Sigmoid colon (tissue), 4 donors: ENCODE data around the gene OR10C1.
"Not testable (repeated sequence)": the region's sequence is repeated elsewhere in the genome, so short reads cannot be mapped to it uniquely, and the experiment has no call there.

Experiments
- EP300 ChIP-seq, 4 donors: sonication (generic); formaldehyde crosslinking; IDR thresholded peaks; one replicate each; pipeline ENCODE4 v1.6.1; 2017; ENCODE audit warnings: antibody characterized with exemption in 4 of 4
- TF ChIP-seq, protein P1 (sequence below), 4 experiments: fragments of 450-650 bp in 3 of 4; fragments of 200-600 bp in 1 of 4; IDR thresholded peaks; one replicate each; pipeline ENCODE4 v1.5.1; 2016 to 2019; ENCODE audit warnings: antibody characterized with exemption in 4 of 4, mild to moderate bottlenecking in 3 of 4, moderate library complexity in 2 of 4

- TF ChIP-seq EP300 (IDR thresholded peaks at IDR 0.05): not testable (repeated sequence)
- TF ChIP-seq, protein P1, sequence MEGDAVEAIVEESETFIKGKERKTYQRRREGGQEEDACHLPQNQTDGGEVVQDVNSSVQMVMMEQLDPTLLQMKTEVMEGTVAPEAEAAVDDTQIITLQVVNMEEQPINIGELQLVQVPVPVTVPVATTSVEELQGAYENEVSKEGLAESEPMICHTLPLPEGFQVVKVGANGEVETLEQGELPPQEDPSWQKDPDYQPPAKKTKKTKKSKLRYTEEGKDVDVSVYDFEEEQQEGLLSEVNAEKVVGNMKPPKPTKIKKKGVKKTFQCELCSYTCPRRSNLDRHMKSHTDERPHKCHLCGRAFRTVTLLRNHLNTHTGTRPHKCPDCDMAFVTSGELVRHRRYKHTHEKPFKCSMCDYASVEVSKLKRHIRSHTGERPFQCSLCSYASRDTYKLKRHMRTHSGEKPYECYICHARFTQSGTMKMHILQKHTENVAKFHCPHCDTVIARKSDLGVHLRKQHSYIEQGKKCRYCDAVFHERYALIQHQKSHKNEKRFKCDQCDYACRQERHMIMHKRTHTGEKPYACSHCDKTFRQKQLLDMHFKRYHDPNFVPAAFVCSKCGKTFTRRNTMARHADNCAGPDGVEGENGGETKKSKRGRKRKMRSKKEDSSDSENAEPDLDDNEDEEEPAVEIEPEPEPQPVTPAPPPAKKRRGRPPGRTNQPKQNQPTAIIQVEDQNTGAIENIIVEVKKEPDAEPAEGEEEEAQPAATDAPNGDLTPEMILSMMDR (IDR thresholded peaks at IDR 0.05): not testable (repeated sequence)
Measured at GRCh38 chr6:29436730-29437129, 2.4 kb upstream of the OR10C1 start.
